OCI-LY7 (cell line): ENCODE measurements around the gene IGSF21.

Experiments
- EZH2phosphoT487 ChIP-seq: fragments of 200-600 bp; sonication (generic); IDR thresholded peaks from 2 replicates; pipeline ENCODE4 v1.6.1; 2018; ENCODE audit warnings: low read depth, borderline replicate concordance, mild to moderate bottlenecking, mixed run types, antibody characterized with exemption, low read length, moderate library complexity, mixed read lengths
- TF ChIP-seq, protein P1 (sequence below): fragments of 200-600 bp; sonication (generic); conservative IDR thresholded peaks from 2 replicates; pipeline ENCODE4 v1.5.1; 2014; ENCODE audit warnings: mild to moderate bottlenecking, antibody characterized with exemption, low read length, moderate library complexity, mixed read lengths

DNA sequence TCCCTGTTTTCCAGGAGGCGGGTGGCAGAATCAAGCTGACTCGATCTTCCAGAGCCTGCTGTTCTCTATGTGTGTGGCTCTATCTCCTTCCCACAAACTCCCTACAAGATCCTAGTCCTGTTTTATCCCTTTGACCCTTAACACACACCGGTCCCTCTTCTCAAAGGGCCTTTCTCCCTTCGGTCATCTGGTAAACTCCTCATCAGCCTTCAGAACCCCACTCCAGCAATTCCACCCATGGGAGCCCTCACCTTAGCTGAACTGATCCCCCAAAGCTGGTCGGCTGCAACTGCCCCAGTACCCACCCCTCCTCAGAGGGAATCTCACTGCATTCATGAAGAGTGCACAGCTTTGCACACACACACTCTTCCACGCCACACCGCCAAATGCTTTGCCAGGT, 184.9 kb downstream of the IGSF21 start:
- TF ChIP-seq, protein P1, sequence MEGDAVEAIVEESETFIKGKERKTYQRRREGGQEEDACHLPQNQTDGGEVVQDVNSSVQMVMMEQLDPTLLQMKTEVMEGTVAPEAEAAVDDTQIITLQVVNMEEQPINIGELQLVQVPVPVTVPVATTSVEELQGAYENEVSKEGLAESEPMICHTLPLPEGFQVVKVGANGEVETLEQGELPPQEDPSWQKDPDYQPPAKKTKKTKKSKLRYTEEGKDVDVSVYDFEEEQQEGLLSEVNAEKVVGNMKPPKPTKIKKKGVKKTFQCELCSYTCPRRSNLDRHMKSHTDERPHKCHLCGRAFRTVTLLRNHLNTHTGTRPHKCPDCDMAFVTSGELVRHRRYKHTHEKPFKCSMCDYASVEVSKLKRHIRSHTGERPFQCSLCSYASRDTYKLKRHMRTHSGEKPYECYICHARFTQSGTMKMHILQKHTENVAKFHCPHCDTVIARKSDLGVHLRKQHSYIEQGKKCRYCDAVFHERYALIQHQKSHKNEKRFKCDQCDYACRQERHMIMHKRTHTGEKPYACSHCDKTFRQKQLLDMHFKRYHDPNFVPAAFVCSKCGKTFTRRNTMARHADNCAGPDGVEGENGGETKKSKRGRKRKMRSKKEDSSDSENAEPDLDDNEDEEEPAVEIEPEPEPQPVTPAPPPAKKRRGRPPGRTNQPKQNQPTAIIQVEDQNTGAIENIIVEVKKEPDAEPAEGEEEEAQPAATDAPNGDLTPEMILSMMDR = no peak
- TF ChIP-seq EZH2phosphoT487 = no peak
